MM.1S (cell line): ENCODE measurements around the gene MFAP1.
"Not testable (repeated sequence)": the region's sequence is repeated elsewhere in the genome, so short reads cannot be mapped to it uniquely, and the experiment has no call there.

Source experiments
- DNase-seq: peaks from one replicate; pipeline ENCODE4 v3.0.0-alpha.2; 2015
- H2AFZ ChIP-seq: fragments of 300-600 bp; sonication (generic); 2 replicates; pipeline ENCODE4 v1.6.0; 2016; ENCODE audit warnings: antibody characterized with exemption, low read length
- H3F3A ChIP-seq: fragments of 300-600 bp; sonication (generic); 2 replicates; pipeline ENCODE4 v1.6.1; 2016; ENCODE audit warnings: mild to moderate bottlenecking, antibody characterized with exemption, low read length, moderate library complexity, mixed read lengths; ENCODE audit not compliant: insufficient read depth
- H3K27ac ChIP-seq: fragments of 300-600 bp; sonication (generic); 2 replicates; pipeline ENCODE4 v1.5.1; 2016; ENCODE audit warnings: mild to moderate bottlenecking, low read length
- H3K27me3 ChIP-seq: fragments of 300-600 bp; sonication (generic); replicated peaks from 2 replicates; pipeline ENCODE4 v1.6.0; 2016; ENCODE audit warnings: low read length; ENCODE audit not compliant: insufficient read depth
- H3K36me3 ChIP-seq: fragments of 300-600 bp; sonication (generic); replicated peaks from 2 replicates; pipeline ENCODE4 v1.6.1; 2016; ENCODE audit warnings: mild to moderate bottlenecking, low read length, mixed read lengths; ENCODE audit not compliant: insufficient read depth
- H3K4me1 ChIP-seq: fragments of 300-600 bp; sonication (generic); 2 replicates; pipeline ENCODE4 v1.6.1; 2016; ENCODE audit warnings: low read length, mixed read lengths
- H3K4me2 ChIP-seq: fragments of 300-600 bp; sonication (generic); 2 replicates; pipeline ENCODE4 v1.6.0; 2016; ENCODE audit warnings: low read depth, low read length
- H3K4me3 ChIP-seq: fragments of 300-600 bp; sonication (generic); 2 replicates; pipeline ENCODE4 v1.5.1; 2016; ENCODE audit warnings: low read length, mixed read lengths
- H3K79me2 ChIP-seq: fragments of 300-600 bp; sonication (generic); 2 replicates; pipeline ENCODE4 v1.6.1; 2016; ENCODE audit warnings: mixed run types, low read length, mixed read lengths
- H3K9ac ChIP-seq: fragments of 300-600 bp; sonication (generic); 2 replicates; pipeline ENCODE4 v1.6.1; 2016; ENCODE audit warnings: low read length, mixed read lengths
- H3K9me2 ChIP-seq: fragments of 300-600 bp; sonication (generic); replicated peaks from 2 replicates; pipeline ENCODE4 v1.6.1; 2016; ENCODE audit warnings: mild to moderate bottlenecking, low read length, mixed read lengths; ENCODE audit not compliant: insufficient read depth
- H3K9me3 ChIP-seq: fragments of 300-600 bp; sonication (generic); replicated peaks from 2 replicates; pipeline ENCODE4 v1.6.1; 2016; ENCODE audit warnings: mild to moderate bottlenecking, low read length, mixed read lengths; ENCODE audit not compliant: insufficient read depth
- H4K20me1 ChIP-seq: fragments of 300-600 bp; sonication (generic); 2 replicates; pipeline ENCODE4 v1.6.1; 2016; ENCODE audit warnings: mild to moderate bottlenecking, low read length, moderate library complexity, mixed read lengths; ENCODE audit not compliant: insufficient read depth
- EZH2 ChIP-seq: fragments of 300-600 bp; sonication (generic); optimal IDR thresholded peaks from 2 replicates; pipeline ENCODE3; 2017; ENCODE audit warnings: low read depth, mild to moderate bottlenecking, antibody characterized with exemption, low read length, mixed read lengths
- EZH2phosphoT487 ChIP-seq: fragments of 300-600 bp; sonication (generic); IDR thresholded peaks from 2 replicates; pipeline ENCODE4 v1.6.1; 2018; ENCODE audit warnings: antibody characterized with exemption, low read length
- TF ChIP-seq, protein P1 (sequence below): fragments of 300-600 bp; sonication (generic); IDR thresholded peaks from 2 replicates; pipeline ENCODE4 v1.5.1; 2016; ENCODE audit warnings: antibody characterized with exemption, low read length, mixed read lengths

Gene MFAP1

DNA sequence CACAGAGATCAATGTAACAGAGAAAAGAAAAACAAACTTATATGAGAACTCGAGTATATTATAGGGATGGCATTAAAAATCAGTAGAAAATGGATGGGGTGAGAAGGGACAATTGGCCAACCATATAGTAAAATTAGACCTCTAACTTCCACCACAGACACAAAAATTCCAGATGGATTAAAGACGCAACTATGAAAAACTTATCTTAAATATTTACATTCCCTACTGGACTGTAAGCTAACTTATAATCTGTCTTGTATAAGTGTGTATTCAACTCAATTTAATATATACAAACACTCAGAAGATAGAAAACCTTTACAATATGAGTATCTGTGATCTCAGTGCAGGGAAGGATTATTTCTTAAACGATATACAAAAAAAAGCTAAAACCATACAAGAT is 3.0 kb downstream of the MFAP1 start:
- Histone ChIP-seq H4K20me1 (no peaks in the 10 kb centered on the region; the same call in 1 of the 2 replicates), H3K36me3 (no peaks in the 10 kb centered on the region), H2AFZ (no peak overlapping the region), H3K27ac (no peak overlapping the region), H3K9me2 (no peaks in the 10 kb centered on the region), H3K4me2 (no peak overlapping the region), H3K79me2 (peaks cover 67% of the 10 kb centered on the region), H3F3A (no peaks in the 10 kb centered on the region; the same call in 1 of the 2 replicates), H3K27me3 (no peaks in the 10 kb centered on the region), H3K9ac (no peak overlapping the region), H3K4me1 (peaks cover 7% of the 10 kb centered on the region), H3K9me3 (no peaks in the 10 kb centered on the region), H3K4me3 (no peak overlapping the region)
- DNase-seq: no peak
- TF ChIP-seq EZH2: no peak
- TF ChIP-seq, protein P1, sequence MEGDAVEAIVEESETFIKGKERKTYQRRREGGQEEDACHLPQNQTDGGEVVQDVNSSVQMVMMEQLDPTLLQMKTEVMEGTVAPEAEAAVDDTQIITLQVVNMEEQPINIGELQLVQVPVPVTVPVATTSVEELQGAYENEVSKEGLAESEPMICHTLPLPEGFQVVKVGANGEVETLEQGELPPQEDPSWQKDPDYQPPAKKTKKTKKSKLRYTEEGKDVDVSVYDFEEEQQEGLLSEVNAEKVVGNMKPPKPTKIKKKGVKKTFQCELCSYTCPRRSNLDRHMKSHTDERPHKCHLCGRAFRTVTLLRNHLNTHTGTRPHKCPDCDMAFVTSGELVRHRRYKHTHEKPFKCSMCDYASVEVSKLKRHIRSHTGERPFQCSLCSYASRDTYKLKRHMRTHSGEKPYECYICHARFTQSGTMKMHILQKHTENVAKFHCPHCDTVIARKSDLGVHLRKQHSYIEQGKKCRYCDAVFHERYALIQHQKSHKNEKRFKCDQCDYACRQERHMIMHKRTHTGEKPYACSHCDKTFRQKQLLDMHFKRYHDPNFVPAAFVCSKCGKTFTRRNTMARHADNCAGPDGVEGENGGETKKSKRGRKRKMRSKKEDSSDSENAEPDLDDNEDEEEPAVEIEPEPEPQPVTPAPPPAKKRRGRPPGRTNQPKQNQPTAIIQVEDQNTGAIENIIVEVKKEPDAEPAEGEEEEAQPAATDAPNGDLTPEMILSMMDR: no peak
- TF ChIP-seq EZH2phosphoT487: no peak

DNA sequence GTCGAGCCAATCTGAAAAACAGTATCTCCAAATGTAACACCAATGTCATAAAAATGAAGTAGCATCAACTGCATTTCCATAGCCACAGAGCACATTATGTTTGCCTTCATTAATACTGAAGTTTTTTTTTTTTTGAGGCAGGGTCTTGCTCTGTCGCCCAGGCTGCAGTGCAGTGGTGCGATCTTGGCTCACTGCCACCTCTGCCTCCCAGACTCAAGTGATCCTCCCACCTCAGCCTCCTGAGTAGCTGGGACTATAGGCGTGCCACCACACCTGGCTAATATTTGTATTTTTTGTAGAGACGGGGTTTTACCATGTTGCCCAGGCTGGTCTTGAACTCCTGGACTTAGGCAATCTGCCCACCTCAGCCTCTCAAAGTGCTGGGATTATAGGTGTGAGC is 9.4 kb downstream of the MFAP1 start:
- not testable (repeated sequence) for H3K9me3 ChIP-seq, H3K27me3 ChIP-seq, H3K27ac ChIP-seq, H4K20me1 ChIP-seq, DNase-seq, H2AFZ ChIP-seq, H3K4me3 ChIP-seq, H3K36me3 ChIP-seq, H3K4me2 ChIP-seq, H3K9ac ChIP-seq, H3K4me1 ChIP-seq, H3F3A ChIP-seq, H3K9me2 ChIP-seq
- peaks cover 28% of the 10 kb centered on the region for H3K79me2 ChIP-seq

DNA sequence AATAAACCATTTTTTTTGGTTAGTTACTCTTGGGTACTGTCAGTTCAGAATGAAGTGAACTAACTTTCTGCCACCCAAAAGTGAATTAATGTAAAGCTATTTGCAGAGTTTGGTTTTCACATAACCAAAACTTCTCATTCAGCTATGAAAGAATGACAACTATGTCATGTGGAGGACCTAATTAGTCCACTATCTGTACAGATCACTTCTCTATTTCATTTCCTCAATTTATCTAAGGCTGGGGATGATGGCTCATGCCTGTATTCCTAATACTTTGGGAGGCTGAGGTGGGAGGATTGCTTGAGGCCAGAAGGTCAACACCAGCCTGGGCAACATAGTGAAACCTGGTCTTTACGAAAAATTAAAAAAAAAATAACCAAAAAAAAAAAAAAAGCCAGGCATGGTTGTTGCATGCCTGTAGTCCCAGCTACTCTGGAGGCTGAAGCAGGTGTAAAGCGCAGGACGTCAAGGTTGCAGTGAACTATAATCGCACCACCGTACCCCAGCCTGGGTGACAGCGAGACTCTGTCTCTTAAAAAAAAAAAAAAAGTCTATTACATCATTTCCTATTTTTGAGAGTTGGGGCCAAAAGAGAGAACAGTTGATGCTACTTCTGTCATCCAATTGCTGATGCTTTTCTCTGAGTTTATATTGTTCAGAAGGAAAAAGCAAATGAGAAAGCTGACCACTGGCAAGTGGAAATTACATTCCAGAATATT is 15.4 kb downstream of the MFAP1 start:
- TF ChIP-seq EZH2phosphoT487 (no peak), EZH2 (no peak)
- TF ChIP-seq, protein P1: no peak
- H3F3A ChIP-seq: 0 out of 2 replicates have a peak, but pooled peaks cover 5% of the 10 kb centered on the region
- no peaks in the 10 kb centered on the region for H3K4me1 ChIP-seq
- no peak for DNase-seq
- no peaks in the 10 kb centered on the region for H4K20me1 ChIP-seq
- peak overlapping the region; percentile 7; the same call in 1 of the 2 replicates for H3K27ac ChIP-seq
- H3K27me3 ChIP-seq: no peaks in the 10 kb centered on the region
- no peaks in the 10 kb centered on the region for H3K9me2 ChIP-seq
- H3K9ac ChIP-seq: no peak overlapping the region
- no peaks in the 10 kb centered on the region; the same call in 1 of the 2 replicates for H3K36me3 ChIP-seq
- no peaks in the 10 kb centered on the region for H3K79me2 ChIP-seq
- H3K4me2 ChIP-seq: no peak overlapping the region
- no peak overlapping the region for H2AFZ ChIP-seq
- no peaks in the 10 kb centered on the region for H3K9me3 ChIP-seq
- no peak overlapping the region for H3K4me3 ChIP-seq

DNA sequence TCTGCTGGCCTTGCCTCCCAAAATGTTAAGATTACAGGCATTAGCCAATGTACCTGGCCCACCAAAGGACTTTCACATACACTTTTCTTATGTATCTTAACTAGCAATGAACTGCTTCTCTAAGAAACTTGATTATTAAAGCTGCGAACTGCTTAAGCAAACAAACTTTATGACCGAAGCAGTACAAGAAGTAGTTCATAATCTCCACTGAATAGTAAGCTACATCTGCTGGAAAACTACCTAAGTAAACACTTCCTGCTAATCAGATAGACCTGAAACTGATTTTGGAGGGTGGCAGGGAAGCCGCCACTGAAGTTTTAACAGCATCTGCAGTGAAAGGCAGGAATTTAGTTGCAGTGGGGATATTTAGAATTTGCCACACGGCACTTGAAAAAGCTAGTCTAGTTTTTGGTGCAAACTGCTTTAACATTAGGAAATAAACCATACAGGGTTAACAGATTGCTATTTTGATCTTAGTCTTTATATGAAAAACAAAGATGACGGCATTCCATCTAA is 16.0 kb downstream of the MFAP1 start:
- Histone ChIP-seq H3K9ac (no peak overlapping the region), H3F3A (0 out of 2 replicates have a peak, but pooled peaks cover 5% of the 10 kb centered on the region), H4K20me1 (no peaks in the 10 kb centered on the region), H3K4me3 (no peak overlapping the region), H3K4me1 (no peaks in the 10 kb centered on the region), H3K27ac (peak overlapping the region; percentile 7; the same call in 1 of the 2 replicates), H3K4me2 (no peak overlapping the region), H3K9me2 (no peaks in the 10 kb centered on the region), H3K79me2 (no peaks in the 10 kb centered on the region), H3K36me3 (no peaks in the 10 kb centered on the region), H3K27me3 (no peaks in the 10 kb centered on the region), H2AFZ (no peak overlapping the region), H3K9me3 (no peaks in the 10 kb centered on the region)
- no peak for DNase-seq
- no peak for TF ChIP-seq EZH2phosphoT487
- TF ChIP-seq, protein P1: no peak
- TF ChIP-seq EZH2: no peak

DNA sequence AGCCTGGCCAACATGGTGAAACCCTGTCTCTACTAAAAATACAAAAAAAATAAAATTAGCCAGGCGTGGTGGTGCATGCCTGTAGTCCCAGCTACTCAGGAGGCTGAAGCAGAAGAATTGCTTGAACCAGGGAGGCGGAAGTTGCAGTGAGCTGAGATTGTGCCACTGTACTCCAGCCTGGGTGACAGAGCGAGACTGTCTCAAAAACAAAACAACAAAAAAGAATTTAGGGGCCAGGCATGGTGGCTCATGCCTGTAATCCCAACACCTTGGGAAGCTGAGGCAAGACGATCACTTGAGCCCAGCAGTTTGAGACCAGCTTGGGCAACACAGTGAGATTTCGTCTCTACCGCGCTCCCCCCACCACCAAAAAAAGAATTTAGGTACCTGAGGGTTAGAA is 21.8 kb downstream of the MFAP1 start:
- not testable (repeated sequence) for H3K9me2 ChIP-seq, H3K36me3 ChIP-seq, H4K20me1 ChIP-seq, H3K27me3 ChIP-seq, H3K9ac ChIP-seq, H3K4me1 ChIP-seq, DNase-seq, H3K4me2 ChIP-seq, H3K9me3 ChIP-seq, H3K27ac ChIP-seq, H2AFZ ChIP-seq, H3K4me3 ChIP-seq, H3F3A ChIP-seq
- peaks cover 19% of the 10 kb centered on the region for H3K79me2 ChIP-seq
